DMS153 treated with DMSO at 0.1 percent for 48 hours (cell line): Measurements from ENCODE around the gene DIAPH2.

Experiments used
- DNase-seq: peaks from one replicate; lab custom pipeline; 2025; ENCODE audit not compliant: unreplicated experiment; lab: John Stamatoyannopoulos, UW

Gene DIAPH2

DNA sequence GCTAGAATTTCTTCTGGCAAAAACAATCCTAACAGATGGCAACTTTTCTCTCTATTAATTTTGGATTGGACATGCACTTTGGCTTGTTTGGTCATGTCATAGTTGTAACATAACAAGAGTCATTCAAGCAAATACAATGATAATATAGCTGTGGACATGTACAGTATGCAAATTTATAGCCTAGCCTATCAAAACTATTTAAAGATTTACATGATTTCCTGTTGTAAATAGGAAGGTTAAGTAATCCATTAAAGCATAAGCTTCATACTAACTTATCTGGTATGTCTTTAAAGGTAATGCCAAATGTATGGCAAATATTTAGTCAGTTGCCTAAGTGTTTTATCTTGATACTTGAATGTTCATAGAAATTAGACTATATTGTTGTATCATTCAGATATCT lies 244.4 kb downstream of the DIAPH2 start:
- no peak for DNase-seq

DNA sequence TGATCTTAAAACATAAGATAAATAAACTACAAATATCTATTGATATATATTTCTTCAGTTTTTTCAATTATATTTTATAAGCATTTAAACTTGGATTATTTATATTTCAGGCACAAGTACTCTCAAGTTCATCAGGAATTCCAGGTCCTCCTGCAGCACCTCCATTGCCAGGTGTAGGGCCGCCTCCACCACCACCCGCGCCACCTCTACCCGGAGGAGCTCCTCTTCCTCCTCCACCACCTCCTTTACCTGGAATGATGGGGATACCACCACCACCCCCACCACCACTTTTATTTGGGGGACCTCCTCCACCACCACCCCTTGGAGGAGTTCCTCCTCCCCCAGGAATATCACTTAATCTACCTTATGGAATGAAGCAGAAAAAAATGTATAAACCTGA lies 273.1 kb downstream of the DIAPH2 start:
- no peak for DNase-seq

DNA sequence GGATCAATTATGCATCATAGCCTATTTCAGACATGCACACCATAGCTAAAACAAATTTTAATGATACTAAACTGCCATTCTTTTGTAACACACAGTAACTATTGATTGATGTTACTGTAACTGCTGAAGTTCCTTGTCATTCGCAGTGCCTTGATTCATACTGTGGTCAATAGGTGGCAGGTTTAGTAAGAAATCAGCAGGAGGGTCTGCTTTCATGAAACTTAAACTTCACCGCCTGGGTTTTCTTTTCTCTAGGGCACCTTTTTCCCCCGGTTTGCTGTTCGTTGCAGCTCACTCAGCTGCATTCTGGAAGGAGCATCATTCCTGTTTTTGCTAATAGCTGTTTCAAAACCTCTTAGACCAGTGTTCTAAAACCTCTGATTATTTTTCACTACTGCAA lies 287.2 kb downstream of the DIAPH2 start:
- no peak for DNase-seq

DNA sequence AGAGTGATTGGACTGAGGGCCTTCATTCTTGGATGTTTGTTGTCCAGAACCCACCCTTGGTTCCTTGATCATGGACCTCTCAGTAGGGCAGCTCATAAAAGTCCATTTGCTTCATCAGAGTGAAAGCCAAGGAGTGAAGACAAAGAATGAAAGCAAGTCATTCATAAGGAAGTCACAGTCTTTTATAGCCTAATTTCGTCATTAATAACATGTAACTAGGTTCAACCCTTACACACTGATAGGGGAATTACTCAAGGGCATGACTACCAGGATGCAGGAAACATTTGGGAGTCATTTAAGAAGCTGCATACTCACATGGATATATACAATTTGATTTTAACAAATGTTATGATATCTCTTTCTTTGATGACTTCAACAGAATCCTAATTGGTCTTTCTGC lies 294.3 kb downstream of the DIAPH2 start:
- no peak for DNase-seq

DNA sequence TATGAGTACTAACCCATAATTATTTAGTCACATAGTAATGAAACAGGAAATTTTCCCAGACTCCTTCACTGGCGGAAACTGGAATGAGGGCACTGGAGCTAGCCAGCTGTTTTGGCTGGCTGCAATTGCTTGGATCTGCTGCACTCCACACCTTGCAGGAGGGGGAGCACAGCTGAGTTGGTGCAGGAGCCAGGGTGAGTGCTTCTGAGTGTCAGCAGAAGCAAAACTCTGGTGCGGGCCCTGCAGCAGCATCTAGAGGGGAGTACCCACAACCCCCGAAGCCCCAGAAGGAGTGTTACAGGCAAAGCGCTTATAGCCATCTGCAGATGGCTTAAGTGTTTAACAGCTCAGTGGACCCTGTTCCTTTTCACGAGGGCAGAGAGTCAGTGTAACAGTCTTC lies 295.1 kb downstream of the DIAPH2 start:
- no peak for DNase-seq

DNA sequence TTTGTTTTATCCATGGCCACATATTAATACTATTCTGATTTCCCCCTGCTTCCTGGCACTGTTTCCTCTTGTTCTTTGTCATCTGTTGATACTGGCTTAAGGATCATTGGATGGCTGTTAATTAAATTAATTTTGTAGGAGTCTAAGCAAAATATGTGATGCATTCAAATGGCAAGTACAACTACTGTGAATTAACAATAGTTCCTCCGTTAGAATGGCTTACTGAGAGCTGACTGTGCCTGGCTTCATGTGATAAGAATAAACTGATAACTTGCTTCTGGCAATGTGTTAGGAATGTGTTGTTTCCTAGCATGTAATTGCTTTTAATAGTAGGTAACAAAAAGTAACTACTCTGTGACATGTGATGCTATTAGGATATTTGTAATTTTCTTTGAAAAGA lies 297.5 kb downstream of the DIAPH2 start:
- no peak for DNase-seq

DNA sequence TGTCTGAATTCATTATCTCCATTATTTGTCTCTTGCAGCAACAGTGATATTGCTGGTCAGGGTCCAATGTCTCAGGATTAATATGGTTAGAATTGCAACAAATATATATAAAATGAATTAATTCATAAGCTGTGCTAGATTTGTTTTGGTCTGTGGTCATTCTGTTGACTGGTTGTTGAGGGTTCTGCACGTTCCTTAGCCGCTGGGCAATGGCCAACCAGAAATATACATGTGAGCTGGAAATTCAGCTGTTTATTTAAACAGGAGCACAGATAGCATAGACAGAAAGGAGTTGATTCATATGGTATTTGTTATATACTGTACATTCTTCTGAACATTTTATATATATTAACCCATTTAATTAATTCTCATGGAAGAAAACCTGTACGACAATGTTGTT lies 299.9 kb downstream of the DIAPH2 start:
- DNase-seq = no peak

DNA sequence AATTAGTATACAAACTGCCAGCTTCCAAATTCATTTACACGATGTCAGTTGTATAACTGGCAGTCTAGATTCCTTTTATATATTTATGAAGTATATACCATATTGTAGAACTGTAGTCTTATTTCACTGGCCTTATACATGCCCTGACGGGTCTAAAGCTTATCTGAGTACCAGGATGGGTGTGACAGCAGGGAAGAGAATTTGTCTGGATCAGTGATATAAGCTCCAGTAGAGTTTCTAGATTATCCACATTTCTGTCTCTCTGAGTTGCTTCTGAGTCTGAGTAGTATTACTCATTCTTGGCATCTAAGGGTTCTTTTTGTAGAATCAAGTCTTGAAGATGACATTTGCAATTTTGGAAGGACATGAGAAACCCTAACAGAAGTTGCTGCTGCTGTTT lies 300.4 kb downstream of the DIAPH2 start:
- DNase-seq = no peak

DNA sequence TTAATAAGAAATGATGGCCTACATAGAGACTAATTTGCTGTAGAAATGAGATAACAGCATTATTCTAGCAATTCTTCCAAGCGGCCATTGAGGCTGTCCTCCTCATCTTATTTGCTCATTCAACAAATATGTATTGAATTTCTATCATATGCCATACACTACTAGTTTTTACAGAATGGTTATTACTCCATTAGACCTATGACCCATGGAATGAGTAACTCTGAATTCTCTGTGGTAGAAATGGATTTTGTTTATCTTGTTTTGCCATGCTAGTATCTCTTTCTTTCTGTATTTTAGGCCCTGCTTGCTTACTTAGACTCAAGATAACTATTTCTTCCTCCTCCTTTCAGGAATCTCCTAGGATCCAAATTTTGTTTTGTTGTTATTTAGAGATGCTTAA lies 302.6 kb downstream of the DIAPH2 start:
- DNase-seq = no peak

DNA sequence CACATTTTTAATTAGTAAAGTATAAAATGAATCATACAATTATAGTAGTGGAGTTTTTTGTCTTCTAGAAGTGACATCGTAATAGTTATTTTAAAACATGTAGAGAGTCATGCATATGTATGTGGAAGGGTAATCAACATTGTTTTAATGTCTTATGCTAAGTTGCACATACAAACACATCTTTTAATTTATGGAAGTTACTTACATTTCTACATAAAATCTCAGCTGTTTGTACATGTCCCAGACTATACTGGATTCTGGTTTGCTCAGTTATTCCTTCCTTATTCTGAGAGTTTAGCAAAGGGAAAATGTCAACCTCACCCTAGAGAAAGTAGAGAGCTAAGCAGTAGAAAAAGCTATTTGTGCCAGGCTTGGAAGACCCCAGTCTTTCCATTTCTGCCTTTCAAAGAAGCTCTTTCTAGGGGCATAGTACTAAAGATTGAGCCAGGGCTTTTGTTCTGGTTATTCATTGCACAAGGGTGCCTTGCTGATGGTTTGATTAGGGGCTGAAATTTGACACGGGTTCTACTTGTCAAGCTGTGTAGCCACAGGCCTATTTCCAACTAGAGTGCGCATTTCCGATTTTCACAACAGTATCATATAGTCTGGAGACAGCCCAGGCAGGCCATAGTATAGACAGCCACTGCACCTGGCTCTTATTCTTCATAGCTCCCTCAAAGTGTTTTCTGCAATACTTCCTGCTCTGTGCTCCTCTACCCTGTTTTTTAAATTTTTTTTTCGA lies 305.4 kb downstream of the DIAPH2 start:
- no peak for DNase-seq

DNA sequence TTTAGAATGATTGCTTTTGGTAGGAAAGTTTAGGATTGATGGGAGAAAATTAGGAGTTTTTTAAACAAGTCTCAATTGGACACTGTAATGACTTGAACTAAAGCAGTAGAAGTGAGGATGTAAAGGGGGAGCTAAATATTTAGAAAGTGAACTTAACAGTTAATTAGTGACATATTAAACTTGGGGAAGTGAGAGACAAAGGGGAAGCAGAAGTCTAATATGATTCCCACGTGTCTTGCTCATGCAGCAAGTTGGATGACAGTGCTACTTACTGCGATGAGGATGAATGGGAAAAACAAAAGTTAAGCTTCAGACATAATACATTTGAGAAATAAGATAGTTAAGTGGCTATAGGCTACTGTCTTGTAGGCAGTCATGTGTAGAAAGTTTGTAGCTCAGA lies 309.5 kb downstream of the DIAPH2 start:
- no peak for DNase-seq

DNA sequence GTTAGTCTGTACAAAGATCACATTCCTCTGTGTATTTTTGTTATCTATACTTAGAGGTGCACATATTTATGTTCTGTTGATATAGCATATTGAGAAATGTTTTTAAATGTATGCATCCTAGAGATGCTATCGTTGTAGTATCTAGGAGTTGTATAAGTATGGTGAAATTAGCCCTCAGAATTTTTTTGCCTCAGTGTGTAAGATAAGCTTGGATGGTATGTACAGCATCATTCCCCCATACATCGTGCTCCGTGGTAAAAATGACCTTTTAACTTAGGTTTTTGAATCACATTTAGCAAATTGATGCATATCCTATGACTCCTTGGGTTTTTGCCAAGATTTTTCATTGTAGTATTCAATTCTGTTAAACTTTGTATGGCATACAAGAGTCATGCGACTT lies 312.6 kb downstream of the DIAPH2 start:
- no peak for DNase-seq

DNA sequence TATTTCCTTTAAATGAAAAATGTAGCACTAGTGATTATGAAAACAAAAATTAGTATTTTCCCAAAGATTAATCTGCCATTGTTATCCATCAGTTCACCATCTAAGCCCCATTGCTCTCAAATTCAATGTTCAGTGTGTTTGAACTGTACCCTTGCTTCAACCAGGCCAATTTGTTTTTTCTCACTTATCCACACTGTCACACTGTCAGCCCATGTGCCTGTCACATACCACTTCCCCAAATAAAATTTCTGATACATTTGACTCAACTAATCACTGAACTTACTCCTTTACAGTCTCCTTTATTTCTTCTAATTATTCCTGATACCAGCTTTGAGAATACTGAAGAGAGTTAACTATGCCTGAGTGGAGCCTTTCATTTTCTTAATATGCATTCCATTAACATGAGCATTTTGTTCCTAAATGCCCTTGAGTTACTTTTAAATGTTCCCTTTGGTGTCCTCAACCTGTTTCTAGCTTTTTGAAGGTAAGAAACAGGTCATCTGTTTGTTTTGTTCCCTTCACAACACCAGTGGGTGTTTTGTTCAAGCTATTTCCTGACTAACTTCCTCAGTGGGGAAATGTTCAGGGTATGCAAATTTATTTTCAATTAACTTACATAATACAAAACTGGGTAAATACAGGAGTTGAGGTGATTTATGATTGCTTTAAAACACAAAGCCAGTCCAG lies 316.2 kb downstream of the DIAPH2 start:
- DNase-seq = no peak

DNA sequence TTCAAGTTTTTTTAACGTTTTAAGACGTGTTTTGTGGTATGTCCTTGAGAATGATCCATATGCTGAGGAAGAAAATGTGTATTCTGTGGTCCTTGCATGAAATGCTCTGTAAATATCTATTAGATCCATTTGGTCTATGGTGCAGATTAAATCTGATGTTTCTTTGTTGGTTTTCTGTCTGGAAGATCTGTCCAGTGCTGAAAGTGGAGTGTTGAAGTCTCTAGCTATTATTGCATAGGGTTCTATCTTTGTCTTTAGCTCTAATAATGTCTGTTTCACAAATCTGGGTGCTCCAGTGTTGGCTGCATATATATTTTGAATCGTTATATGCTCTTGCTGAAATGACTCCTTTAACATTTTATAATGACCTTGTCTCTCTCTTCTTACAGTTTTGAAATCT lies 321.5 kb downstream of the DIAPH2 start:
- no peak for DNase-seq

DNA sequence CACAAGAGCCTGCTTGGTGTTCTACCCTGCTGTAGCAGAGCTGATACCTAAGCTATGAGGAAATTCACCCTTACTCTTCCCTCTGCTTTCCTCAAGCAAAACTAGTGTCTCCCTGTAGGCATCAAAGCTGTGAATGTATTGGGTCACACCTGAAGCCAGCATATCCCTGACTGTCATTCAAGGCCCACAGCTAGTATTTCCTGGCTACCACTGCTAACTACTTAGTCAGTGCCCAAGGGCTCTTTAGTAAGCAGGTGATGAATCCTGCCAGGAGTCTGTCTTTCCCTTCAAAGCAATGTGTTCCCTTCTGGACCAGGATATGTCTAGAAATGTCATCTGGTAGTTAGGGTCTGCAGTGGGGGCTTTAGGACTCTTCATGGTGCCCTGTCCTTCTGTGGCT lies 324.7 kb downstream of the DIAPH2 start:
- no peak for DNase-seq

DNA sequence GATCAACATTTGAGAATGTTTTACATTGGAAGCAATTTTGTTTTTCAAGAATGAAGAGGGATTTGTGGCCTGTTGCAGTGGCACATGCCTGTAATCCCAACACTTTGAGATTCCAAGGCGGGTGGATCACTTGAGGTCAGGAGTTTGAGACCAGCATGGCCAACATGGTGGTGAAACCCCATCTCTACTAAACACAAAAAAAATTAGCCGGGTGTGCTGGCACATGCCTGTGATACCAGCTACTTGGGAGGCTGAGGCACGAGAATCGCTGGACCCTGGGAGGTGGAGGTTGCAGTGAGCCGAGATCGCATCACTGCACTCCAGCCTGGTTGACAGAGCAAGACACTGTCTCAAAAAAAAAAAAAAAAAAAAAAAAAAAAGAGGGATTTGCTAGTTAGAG lies 326.9 kb downstream of the DIAPH2 start:
- DNase-seq = no peak

DNA sequence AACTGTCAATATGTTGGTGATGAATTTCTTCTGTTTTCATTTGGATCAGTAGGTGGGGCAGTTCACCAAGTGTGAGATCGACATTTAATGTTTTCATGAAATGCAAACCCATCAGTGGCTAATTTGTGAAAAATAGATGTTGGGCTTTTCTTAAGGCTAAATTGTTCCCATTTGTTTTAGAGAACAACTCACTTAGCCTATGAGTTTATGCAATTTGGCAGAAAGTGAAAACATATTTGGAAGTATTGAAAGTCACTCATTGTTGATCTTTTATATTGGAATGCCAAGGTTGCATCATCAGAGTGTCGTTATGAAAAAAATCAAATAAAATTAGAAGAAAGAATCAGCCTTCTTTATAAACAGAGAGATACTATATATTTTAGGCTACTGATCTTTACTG lies 331.5 kb downstream of the DIAPH2 start:
- DNase-seq = no peak

DNA sequence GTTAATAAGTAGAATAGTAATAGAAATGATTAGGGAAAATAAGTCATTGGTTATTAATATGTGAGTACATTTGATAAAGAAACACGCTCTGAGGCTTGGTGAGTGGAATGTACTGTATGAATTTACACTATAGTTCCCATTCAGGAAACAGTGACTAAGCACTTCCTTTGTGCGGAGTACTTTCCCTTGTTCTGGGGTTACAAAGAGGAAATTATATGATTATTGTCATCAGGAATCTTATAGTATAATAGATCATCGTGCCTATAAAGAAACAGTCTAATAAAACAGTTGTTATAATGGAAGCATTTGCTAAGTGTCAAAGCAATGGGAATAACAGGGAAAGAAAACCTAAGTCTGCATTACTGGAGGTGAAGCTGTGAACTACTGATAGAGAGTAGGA lies 337.0 kb downstream of the DIAPH2 start:
- no peak for DNase-seq

DNA sequence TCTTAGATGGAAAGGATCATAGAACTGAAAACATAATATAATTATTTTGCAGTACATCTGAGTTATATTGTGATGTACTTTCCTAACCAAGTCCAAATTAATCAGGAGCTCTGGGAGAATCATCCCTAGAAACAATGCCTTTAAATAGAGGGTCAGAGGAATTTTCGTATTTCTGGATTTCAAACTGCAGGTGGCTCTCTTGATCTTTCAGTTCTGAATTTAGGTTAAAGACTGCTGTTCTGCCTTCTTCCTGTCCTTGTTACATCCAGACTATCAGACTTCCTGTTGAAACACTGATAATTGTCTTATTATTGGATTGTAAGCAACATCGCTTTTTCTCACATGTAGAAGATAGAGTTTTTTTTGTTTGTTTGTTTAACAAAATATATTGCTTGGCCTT lies 341.8 kb downstream of the DIAPH2 start:
- peak; percentile 7 for DNase-seq

DNA sequence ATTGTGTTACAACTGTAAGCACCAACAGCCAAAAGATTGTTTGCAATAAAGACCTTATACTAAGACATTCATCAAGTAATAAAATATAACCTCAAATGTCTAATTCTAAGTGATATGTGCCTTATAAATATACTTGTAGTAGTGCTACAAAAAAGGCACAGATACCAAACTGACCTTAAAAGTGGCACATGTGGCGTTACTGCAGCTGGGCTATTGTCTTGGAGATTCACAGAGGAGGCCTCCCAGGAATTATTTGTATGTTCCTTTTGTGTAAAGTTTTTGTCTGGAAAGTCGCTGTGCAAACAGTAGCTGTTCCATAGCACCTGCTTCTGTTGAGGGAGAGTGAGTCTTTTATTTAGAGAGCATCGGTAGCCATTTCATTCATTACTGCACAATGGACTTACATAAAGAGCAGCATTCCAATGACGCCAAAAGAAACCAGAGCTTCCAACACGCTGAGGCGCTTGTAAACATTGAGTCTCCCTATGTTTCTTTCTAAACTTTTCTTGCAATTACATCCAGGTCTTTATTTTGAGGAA lies 342.8 kb downstream of the DIAPH2 start:
- DNase-seq = peak; percentile 20

DNA sequence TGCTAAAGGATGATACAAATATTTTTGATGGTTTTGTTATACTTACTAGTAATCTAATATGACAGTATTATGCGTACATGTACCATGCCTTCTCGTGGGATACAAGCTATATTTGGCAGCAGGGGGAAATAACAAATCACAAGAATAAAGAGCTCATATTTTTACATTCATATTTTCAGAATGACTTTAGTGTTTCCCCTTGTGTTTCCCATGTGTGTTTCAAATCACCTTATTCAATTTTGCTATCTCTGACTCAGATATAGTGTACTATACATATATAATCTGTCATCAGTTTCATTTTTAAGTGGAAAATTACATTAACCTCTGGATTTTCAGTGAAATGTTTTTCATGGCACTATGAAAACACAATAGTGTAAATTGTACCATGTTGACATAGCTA lies 345.8 kb downstream of the DIAPH2 start:
- no peak for DNase-seq

DNA sequence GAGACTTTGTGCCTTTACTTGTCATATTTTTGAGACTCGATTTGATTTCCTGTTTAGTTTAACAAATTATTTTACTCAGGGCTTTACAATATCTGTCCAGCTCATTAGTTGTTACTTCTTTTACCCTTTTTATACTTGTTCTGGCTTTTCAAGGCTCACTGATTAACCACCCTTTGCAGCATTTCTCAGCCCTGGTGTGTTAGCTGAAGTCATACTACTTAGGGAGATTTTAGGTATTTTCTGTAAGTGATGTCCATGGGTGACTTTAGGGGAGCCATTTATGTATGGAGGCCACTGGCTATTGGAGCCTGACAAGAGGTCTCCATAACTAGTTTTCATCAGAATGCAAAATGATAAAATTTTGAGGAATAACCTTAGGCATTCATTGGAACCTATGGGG lies 346.3 kb downstream of the DIAPH2 start:
- no peak for DNase-seq
